HG02870 (cell line): ENCODE results near the gene ANAPC1.
A peak's percentile ranks its signal among the peaks of the same experiment; 100 is the strongest.
"Not testable (repeated sequence)": the region's sequence is repeated elsewhere in the genome, so short reads cannot be mapped to it uniquely, and the experiment has no call there.

Source experiments
- ATAC-seq: cut with Tn5 transposase; IDR thresholded peaks from one replicate; pipeline ENCODE4 v1.9.1; 2021; ENCODE audit warnings: mild to moderate bottlenecking, moderate library complexity; ENCODE audit not compliant: unreplicated experiment

Gene ANAPC1

GRCh38 chr2:111741517-111741916, 142.5 kb downstream of the ANAPC1 start:
- not testable (repeated sequence) for ATAC-seq

GRCh38 chr2:111735838-111736721, 147.9 kb downstream of the ANAPC1 start:
- ATAC-seq, result peak; percentile 50

- not testable (repeated sequence) for ATAC-seq
Measured at GRCh38 chr2:111735420-111735819, 148.6 kb downstream of the ANAPC1 start.

GRCh38 chr2:111729812-111730458, 154.1 kb downstream of the ANAPC1 start:
- ATAC-seq, result not testable (repeated sequence)

GRCh38 chr2:111727611-111728110, 156.3 kb downstream of the ANAPC1 start:
- ATAC-seq, result not testable (repeated sequence)

GRCh38 chr2:111725742-111726141, 158.3 kb downstream of the ANAPC1 start:
- not testable (repeated sequence) for ATAC-seq

GRCh38 chr2:111719610-111720009, 164.4 kb downstream of the ANAPC1 start:
- ATAC-seq, result not testable (repeated sequence)
